ENCODE measurements around the gene ZNF408.

Gene ZNF408

GRCh38 chr11:46694607-46695006, 6.2 kb upstream of the ZNF408 start:
- DNase-seq (ENCODE audit: low spot score): no peak
- TF ChIP-seq CTCF (IDR thresholded peaks at IDR 0.05; ENCODE audit: extremely low read depth, insufficient read depth, missing control alignments): no peak
- in situ Hi-C loops (cut with MboI; ENCODE audit: low pct_unique_long_range_greater_than_20kb, low sequenced_read_pairs, unreplicated experiment): no loop called here

- no peak for TF ChIP-seq CTCF (IDR thresholded peaks at IDR 0.05; ENCODE audit: extremely low read depth, insufficient read depth, missing control alignments)
- no peak for DNase-seq (ENCODE audit: low spot score)
- in situ Hi-C loops (cut with MboI; ENCODE audit: low pct_unique_long_range_greater_than_20kb, low sequenced_read_pairs, unreplicated experiment): no loop called here
These were observed 5.3 kb upstream of the ZNF408 start for GRCh38 chr11:46695345-46696211.

GRCh38 chr11:46696212-46696558, 4.6 kb upstream of the ZNF408 start:
- no peak for TF ChIP-seq CTCF (IDR thresholded peaks at IDR 0.05; ENCODE audit: extremely low read depth, insufficient read depth, missing control alignments)
- in situ Hi-C loops (cut with MboI; ENCODE audit: low pct_unique_long_range_greater_than_20kb, low sequenced_read_pairs, unreplicated experiment): no loop called here
- DNase-seq (ENCODE audit: low spot score): no peak

GRCh38 chr11:46697303-46697702, 3.5 kb upstream of the ZNF408 start:
- in situ Hi-C loops (cut with MboI; ENCODE audit: low pct_unique_long_range_greater_than_20kb, low sequenced_read_pairs, unreplicated experiment): no loop called here
- TF ChIP-seq CTCF (IDR thresholded peaks at IDR 0.05; ENCODE audit: extremely low read depth, insufficient read depth, missing control alignments): no peak
- DNase-seq (ENCODE audit: low spot score): no peak

- in situ Hi-C loops (cut with MboI; ENCODE audit: low pct_unique_long_range_greater_than_20kb, low sequenced_read_pairs, unreplicated experiment): no loop called here
- no peak for DNase-seq (ENCODE audit: low spot score)
- TF ChIP-seq CTCF (IDR thresholded peaks at IDR 0.05; ENCODE audit: extremely low read depth, insufficient read depth, missing control alignments): no peak
These were observed 3.1 kb upstream of the ZNF408 start for GRCh38 chr11:46697723-46698122.

- in situ Hi-C loops (cut with MboI; ENCODE audit: low pct_unique_long_range_greater_than_20kb, low sequenced_read_pairs, unreplicated experiment): no loop called here
- DNase-seq (ENCODE audit: low spot score): no peak
- TF ChIP-seq CTCF (IDR thresholded peaks at IDR 0.05; ENCODE audit: extremely low read depth, insufficient read depth, missing control alignments): no peak
These were observed 2.2 kb upstream of the ZNF408 start for GRCh38 chr11:46698597-46698996.
